Adrenal gland (tissue), 5 donors: Measurements from ENCODE around the gene LATS2.

ENCODE experiments used
- POLR2A ChIP-seq, 2 donors: fragments of 450-650 bp; IDR thresholded peaks; one replicate each; pipeline ENCODE4 v1.6.1; 2017; ENCODE audit warnings: antibody characterized with exemption in 2 of 2, mild to moderate bottlenecking in 2 of 2, moderate library complexity in 1 of 2
- TF ChIP-seq, protein P1 (sequence below), 6 experiments: fragments of 450-650 bp in 4 of 6; fragments of 200-600 bp in 2 of 6; sonication (generic) in 1 of 6; IDR thresholded peaks; 1 replicate in 5 of 6; 2 replicates in 1 of 6; pipeline versions ENCODE4 v1.5.1 to v1.8.0; 2016 to 2021; ENCODE audit warnings: antibody characterized with exemption in 6 of 6, mild to moderate bottlenecking in 2 of 6, moderate library complexity in 1 of 6
- donor health status: DM: no; HTN: no; CAD: no.

GRCh38 chr13:20990910-20991525, 70.4 kb downstream of the LATS2 start:
- TF ChIP-seq, protein P1, sequence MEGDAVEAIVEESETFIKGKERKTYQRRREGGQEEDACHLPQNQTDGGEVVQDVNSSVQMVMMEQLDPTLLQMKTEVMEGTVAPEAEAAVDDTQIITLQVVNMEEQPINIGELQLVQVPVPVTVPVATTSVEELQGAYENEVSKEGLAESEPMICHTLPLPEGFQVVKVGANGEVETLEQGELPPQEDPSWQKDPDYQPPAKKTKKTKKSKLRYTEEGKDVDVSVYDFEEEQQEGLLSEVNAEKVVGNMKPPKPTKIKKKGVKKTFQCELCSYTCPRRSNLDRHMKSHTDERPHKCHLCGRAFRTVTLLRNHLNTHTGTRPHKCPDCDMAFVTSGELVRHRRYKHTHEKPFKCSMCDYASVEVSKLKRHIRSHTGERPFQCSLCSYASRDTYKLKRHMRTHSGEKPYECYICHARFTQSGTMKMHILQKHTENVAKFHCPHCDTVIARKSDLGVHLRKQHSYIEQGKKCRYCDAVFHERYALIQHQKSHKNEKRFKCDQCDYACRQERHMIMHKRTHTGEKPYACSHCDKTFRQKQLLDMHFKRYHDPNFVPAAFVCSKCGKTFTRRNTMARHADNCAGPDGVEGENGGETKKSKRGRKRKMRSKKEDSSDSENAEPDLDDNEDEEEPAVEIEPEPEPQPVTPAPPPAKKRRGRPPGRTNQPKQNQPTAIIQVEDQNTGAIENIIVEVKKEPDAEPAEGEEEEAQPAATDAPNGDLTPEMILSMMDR (IDR thresholded peaks at IDR 0.05): no peak
- no peak for TF ChIP-seq POLR2A (IDR thresholded peaks at IDR 0.05)
